Left hindlimb (tissue), 1 donor: ENCODE results near the gene GLE1.
"Not testable (repeated sequence)": the region's sequence is repeated elsewhere in the genome, so short reads cannot be mapped to it uniquely, and the experiment has no call there.

Experiments
- DNase-seq: peaks from one replicate; pipeline ENCODE4 v3.0.0-alpha.2; 2018

The GLE1 gene

DNA sequence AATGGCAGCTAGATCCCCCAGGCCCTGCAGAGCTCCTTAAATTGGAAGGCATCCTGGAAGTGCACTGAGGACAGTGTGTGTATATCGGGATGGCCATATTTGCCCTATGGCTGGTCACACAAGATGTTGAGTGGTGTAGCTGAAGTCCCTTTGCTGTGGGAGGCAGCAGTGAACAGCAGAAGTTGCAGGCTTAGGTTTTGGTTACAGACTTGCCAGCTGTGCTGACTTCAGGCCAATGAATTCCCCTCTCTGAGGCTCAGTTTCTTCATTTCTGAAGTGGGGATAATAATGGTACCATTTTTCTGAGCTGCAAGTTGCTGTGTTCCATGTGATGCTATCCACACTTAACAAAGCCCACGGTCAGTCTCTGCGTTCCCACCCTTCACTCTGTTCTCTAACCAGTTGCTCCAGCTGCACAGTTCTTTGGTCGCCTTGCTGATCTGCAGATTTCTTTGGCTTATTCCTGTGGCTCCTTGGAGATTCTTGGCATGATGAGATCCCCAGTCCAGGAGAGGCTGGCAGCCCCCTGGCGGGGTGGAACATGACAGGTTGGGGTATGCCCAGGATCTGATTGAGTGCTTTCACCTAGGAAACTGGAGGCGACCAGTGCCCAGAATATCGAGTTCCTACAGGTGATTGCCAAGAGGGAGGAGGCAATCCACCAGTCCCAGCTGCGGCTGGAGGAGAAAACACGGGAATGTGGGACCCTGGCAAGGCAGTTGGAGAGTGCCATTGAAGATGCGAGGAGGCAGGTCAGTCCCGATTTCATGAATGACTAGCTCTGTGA lies 6.5 kb upstream of the GLE1 start:
- DNase-seq = no peak

DNA sequence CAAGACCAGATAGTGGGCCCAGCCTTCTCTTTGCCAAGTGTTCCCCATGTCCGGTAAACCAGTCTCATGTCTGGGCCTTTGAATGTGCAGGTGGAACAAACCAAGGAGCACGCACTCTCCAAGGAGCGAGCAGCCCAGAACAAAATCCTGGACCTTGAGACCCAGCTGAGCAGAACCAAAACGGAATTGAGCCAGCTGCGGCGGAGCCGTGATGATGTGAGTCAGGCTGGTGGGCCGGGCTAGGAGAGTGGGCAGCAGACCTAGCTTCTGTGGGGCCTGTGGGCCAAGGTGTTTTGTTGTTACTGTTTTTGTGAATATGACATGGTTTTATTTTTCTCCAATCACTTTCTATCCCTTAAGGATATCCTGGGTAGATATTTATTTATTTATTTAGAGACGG lies 5.6 kb upstream of the GLE1 start:
- no peak for DNase-seq

DNA sequence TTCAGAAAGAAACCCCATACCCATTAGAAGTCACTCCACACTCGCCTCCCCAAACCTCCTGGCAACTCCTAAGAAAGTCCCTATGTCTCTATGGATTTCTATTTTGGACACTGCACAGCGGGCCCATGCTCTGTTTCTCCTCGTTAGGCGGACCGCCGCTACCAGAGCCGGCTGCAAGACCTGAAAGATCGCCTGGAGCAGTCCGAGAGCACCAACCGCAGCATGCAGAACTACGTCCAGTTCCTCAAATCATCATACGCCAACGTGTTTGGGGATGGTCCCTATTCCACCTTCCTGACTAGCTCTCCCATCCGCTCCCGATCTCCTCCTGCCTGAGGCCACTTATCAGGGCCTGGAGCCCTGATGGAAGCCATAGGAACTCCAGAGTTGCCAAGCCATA lies 4.6 kb upstream of the GLE1 start:
- DNase-seq = no peak

DNA sequence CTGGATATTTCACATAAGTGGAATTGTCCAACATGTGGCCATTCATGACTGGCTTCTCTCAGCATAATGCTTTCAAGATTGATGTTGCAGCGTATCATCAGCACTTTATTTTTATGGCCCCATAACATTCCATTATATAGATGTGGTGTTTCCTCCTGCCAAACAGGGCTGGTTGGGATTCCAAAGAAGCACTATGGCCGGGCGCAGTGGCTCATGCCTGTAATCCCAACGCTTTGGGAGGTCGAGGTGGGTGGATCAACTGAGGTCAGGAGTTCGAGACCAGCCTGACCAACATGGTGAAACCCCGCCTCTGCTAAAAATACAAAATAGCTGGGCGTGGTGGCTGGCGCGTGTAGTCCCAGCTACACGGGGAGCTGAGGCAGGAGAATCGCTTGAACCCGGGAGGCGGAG lies 1.1 kb upstream of the GLE1 start:
- not testable (repeated sequence) for DNase-seq

DNA sequence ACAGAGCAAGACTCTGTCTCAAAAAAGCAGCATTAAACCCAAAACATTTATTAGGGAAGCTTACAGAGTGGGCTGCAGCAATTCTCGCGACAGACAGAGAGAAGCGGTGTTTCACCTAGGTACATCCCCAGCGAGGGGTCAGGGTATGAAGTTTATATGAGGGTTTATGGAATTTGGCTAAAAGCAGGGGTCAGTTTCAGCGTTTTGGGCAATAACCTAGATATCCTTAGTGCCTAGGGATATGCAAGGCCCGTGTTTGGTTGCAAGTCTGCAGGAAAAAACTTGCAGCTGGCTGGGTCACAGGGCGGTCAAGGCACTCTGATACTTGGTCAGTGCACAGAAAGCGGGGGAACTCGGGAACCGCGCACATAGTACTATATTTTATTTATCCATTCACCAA lies 649 bp upstream of the GLE1 start:
- peak; percentile 38 for DNase-seq

DNA sequence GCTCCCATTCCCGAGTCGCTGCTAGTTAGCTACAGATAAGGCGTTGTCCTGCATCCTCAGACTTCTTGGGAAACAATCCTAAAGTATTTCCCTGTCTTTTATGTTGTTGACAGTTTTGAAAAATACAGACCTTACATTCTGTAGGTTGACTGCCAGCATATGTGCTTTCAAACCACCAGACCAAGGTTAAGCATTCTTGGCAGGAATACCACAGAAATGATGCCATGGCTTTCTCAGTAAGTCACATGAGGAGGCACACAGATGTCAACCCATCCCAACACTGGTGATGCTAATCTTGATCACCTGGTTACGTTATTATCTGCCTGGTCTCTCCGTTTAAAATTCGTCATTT lies 871 bp downstream of the GLE1 start:
- no peak for DNase-seq

DNA sequence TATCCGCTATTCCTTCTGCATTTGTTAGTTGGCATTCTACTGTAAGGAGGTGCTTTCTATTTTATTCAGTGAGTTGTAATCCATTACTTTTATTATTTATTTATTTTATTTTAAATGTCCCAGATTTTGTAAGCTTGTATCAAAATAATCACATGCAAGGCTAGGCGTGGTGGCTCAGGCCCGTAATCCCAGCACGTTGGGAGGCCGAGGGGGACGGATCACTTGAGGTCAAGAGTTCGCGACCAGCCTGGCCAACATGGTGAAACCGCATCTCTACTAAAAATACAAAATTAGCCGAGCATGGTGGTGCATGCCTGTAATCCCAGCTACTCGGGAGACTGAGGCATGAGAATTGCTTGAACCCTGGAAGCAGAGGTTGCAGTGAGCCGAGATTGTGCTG lies 1.4 kb downstream of the GLE1 start:
- not testable (repeated sequence) for DNase-seq

DNA sequence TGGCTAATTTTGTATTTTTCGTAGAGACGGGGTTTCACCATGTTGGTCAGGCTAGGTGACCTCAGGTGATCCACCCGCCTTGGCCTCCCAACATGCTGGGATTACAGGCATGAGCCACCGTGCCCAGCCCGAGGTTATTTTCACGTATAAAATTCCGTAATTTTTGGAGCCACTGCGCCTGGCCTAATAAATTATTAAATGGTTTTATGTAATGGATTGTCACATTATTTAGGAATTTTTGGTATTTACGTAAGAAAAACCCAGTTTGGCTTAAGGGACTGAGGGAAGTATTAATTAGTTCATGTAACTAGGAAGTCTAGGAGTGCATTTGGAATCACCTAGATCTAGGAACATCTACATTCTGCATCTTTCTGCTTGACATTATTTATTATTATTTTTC lies 8.3 kb downstream of the GLE1 start:
- DNase-seq = no peak

DNA sequence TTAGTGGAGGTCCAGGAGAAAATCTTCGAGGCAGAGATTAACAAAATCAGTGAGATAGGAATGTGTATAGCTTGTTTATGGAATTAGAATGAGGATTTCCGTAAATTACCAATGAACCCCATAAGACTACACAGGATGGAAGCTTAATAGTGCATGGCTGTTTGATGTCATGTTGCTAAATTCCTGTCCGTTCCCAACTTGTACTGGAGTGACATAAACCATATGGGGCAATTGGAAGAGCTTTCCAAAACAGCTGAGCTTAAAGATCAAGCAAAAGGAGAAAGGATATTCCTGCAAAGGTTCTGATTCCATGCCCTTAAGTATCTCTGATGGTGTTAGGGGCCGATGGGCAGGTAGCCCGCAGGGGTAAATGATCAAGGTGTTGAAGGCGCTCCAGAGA lies 17.4 kb downstream of the GLE1 start:
- no peak for DNase-seq

DNA sequence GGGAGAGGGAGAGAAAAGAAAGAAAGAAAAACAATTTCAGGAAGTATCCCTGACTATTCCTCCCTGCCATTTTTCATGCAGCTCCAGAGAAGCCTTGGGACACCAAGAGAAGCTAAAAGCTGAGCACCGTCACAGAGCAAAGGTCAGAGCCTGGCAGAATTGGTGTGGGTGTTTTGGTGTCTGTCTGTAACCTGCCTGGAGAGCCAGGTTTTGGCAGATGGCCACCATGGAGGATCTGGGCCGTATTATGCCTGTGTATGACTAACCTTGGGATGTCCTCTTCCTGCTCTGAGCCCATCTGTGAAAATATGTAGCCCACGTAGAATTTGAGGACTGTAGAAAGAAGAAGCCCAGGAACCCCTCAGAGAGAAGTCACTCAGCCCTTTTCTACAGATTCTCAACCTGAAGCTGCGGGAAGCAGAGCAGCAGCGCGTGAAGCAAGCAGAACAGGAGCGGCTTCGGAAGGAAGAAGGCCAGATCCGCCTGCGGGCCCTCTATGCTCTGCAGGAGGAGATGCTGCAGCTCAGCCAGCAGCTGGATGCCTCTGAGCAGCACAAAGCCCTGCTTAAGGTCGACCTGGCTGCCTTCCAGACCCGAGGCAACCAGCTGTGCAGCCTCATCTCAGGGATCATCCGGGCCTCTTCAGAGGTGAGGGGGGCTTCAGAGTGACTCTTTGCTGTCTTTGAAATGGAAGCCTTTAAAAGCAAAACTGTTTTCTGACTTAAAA lies 18.8 kb downstream of the GLE1 start:
- DNase-seq = peak; percentile 60

DNA sequence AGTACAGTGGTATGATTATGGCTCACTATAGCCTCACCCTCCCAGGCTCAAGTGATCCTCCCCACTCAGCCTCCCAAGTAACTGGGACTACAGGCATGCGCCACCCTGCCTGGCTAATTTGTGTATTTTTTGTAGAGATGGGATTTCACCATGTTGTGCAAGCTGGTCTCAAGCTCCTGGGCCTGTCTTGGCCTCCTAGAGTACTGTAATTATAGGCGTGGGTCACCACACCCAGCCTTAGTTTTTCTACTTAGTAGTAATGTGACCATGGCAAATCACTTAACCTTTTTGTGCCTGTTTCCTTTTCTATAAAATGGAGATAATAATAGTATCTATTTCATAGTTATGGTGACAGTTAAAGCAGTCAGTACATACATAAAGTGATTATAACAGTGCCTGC lies 22.2 kb downstream of the GLE1 start:
- no peak for DNase-seq

DNA sequence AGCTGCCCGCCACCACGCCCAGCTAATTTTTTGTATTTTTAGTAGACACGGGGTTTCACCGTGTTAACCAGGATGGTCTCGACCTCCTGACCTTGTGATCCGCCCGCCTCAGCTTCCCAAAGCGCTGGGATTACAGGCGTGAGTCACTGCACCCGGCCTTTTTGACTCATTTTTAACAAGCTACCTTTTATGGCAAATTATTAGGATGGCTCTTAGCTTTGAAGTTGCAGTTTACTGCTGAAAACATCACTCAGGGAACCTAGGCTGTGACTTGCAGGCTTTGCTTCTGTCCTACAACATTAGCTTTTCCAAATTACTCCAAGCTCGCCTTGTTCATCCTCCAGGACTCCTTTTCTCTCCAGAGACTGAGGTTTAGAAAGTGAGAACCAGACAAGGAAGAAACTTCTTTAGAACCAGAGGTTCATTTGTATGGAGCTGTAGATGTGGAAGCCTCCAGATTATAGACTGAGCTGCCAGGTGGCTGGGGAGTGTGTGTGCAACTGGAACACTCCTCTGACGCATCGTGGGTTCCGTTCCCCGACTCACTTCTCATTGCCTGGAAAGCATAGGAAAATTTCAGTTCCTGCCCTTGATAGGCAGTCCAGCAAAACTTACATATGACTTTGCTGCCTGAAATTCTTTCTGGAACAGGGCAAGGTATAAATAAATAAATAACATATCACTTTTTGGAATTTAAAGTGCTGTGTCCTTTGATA lies 24.1 kb downstream of the GLE1 start:
- DNase-seq = no peak

DNA sequence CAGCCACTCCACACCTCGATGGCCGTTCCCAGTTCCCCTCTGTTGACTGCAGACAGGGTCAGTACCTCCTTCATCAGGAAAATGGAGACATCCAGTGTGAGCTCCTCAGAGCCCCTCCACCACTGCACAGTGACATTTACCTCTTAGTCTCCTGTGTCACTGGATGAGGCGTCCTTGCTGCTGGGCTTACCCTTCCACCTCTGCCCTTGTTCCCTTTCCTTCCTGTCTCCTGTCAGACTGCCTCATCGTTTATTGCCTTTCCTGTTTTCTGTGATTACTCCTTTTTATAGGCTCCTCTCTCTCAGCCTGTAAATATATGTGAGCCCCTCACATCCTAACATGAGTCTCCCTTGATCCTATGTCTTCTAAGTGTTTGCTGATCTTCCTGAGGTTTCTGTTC lies 24.7 kb downstream of the GLE1 start:
- no peak for DNase-seq

DNA sequence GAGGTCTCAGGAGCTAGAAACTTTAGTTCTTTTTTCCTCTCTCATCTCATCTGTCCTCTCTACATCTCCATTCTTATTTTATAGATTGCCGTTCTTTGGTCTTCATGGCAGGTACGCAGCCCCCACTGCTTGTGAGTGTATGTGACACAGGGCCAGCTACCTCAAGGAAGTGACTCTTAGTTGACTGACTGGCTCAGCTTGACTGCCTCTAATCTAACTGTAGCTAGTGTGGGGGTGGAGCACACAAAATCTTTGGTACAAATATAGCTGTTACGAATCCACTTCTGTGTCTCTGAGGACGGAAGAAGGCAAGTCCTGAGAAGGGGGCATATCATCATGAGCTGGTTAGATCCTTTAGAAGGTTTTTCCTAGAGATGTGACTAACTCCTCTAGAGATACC lies 28.1 kb downstream of the GLE1 start:
- no peak for DNase-seq

DNA sequence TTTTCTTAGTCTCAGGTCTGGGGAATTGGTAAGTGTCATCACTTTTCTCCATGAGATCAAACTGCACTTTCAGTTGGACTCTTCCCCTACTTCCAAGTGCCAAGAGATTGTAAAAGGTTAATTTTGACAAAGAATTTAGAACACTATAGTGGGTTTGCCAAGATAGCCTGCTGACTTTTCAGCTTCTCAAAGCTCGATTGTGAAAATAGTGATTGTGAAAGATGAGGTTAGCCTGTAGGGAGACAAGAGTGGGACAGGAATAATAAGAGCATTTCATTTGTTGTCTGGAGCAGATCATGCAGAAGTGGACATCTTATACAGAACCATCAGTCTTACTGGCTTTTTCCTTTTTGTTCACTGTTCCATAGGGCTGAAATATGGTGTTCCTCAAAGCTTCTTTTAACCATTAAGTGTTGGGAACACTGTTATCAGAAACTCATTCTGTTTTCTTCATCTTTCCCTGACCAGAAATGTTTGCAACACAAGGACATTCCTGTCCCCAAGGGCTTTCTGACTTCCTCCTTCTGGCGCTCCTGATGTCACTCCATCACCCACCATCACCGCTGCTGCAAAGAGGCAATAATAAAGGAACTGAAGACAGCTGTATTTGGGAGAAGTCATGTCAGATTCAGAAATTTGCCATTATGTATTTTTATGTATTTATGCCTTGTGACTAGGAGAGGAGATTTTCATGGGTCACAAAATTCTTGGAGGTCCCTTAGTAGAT lies 36.3 kb downstream of the GLE1 start:
- DNase-seq = no peak

DNA sequence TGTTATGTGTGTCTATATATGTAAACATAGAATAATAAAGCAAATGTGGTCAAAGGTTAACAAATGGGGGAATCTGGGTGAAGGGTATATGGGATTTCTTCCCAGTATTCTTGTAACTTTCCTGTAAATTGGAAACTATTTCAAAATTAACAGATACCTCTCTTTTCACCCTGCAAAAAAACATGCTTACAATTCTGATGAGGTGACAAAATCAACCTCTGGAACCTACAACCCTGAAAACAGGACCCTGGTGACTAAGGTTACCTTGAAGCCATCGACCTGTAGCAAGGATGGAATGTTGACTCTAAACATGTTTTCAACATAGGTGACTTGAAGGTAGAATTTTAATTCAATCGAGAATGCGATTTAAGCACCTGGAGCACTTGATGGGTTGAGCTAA lies 42.0 kb downstream of the GLE1 start:
- no peak for DNase-seq

DNA sequence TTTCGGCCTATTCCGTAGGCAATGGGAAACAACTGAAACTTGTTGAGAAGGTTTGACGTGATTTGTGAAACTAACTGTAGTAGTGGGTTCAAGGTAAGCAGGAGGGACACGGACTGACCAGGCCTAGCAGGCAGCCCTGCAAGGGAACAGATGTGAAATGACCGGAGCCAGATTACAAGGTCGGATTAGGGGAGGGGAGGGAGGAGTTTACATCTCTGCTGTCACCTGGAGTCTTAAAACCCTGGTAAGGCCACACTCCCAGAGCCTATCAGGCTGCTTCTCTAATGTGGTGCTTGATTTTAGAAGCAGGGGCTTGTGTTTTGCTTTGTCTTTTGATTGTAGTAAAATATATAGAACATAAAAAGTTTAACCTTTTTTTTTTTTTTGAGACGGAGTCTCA lies 44.4 kb downstream of the GLE1 start:
- DNase-seq = no peak

DNA sequence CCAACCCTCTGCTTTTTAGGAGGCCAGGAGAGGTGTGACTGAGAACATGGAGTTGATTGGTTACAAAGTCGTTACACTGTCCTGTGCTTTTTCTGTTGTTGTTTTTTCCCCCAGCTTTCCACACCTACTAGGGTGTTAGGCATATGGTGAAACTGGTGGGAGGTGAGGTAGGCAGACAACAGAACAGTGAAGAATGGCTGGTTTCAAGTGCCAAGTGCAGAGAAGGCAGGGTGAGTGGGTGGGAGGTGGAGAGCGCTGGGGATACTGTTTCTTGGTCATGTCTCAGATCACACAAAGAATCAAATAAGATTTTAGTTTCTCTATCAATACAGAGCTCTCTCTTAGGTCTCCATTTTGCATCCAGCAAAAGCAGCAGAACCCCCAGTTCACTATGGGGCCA lies 45.7 kb downstream of the GLE1 start:
- DNase-seq = no peak

DNA sequence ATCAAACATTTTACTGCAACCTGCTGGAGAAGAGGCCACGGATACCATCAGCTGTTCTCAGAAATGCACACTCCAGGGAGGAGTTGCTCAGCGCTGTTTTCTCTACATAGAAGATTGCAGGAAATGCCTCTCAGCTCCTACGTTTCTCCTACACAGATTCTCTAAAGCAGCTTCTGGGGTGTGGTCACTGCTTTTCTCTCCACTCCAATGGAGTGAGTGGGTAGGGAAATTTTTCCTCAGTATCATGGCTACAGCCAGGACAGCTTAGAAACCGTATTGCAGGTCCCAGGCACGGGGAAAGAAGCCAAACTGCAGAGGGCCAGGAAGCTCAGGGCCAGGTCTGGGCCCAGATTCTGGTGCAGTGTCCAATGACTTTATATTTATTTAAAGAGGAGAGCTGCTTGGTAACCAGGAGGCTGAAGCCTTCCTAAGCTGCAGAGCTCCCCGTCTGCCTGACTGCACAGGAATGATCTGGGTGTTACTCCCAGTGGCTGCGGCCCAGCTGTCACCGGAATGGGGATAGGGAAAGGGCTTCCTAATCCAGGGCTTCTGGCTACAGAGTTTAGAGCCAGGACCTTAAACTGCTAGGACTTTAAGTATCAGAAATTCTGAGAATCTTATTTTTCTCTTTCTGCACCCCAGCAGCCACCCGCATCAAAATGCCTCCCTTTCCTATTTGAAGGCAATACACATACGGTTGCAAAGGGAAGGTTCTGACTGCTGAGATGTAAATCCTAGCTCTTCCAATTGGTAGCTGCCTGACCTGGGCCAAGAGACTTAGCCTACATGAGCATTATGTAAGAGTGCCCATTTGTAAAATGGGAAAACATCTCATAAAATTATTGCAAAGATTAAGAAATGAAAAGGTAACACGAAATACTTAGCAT lies 46.5 kb downstream of the GLE1 start:
- peak; percentile 72 for DNase-seq

DNA sequence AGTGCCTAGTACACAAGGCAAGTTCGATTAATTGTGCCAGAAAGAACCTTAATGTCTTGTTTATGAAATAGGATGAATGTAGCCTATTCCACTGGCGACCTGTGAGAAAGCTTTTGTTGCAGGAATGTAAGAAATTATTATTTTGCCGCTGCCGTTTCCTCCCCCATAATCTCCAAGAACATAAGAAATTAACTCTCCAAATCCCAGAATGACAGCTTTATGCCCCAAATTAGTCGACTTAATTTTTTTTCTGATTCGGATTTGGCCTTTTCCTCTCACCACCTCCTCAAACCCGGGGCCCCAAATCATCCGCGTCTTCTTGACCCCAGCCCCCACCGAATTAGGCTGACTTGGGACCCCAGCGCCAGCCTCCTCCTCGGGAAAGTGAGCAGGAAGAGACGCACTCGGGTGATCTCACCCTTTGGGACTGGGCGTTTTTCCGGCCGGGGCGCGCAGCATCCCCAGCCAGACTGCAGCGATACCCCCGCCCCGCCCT lies 47.2 kb downstream of the GLE1 start:
- no peak for DNase-seq

DNA sequence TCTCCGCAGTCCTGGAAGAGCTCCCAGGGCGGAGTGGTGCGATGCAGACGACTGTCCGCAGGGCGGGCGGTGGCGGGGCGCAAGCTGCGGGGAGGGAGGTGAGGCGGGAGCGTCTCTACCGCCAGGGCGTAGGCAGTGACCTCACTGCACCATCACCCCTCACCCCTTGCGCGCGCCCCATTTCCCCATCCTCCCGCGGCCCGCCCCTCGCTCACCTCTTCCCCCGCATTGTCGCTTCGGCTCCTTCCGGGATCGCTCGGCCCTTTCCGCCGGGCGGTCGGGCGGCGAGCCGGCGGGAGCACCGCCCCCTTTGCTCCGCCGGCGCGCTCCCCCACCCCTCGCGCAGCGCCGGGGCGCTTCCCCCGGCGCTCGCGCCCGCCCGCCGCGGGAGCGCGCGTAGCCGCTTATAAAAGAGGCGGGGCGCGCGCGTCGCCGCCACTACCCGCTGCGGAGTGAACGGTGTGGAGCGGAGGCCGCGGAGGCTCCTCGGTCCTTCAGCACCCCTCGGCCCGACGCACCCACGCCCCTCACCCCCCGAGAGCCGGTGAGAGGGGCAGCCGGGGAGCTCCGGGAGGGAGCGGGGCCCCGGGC lies 47.7 kb downstream of the GLE1 start, which contains the start of gene SPTAN1:
SPTAN1 (plus strand) TSS at position 435 of the 591 bp plus-strand sequence. CDS start 14,154 bp downstream, outside the sequence.
- DNase-seq = peak; percentile 94
